Astrocyte (in vitro differentiated cells and primary cell): ENCODE measurements around the gene SAC3D1.

Experiments used
- CTCF ChIP-seq: IDR thresholded peaks from 2 replicates; pipeline ENCODE4 v1.5.1; 2011; ENCODE audit warnings: low read depth, mild to moderate bottlenecking, inconsistent platforms, low read length, moderate library complexity; ENCODE audit not compliant: insufficient read depth
- EZH2 ChIP-seq: IDR thresholded peaks from 2 replicates; pipeline ENCODE4 v1.6.1; 2012; ENCODE audit warnings: mild to moderate bottlenecking, low read length, inconsistent platforms; ENCODE audit not compliant: insufficient read depth

GRCh38 chr11:64999478-64999877 lies 41.5 kb upstream of the SAC3D1 start:
- no peak for TF ChIP-seq CTCF
- TF ChIP-seq EZH2 = no peak
